ENCODE data around the gene P3H4.
"Not testable (repeated sequence)": the region's sequence is repeated elsewhere in the genome, so short reads cannot be mapped to it uniquely, and the experiment has no call there.

The P3H4 gene

GRCh38 chr17:41794540-41794975, 17.2 kb downstream of the P3H4 start:
- no peak for DNase-seq (ENCODE audit: low read depth in 2 of 2)

DNA sequence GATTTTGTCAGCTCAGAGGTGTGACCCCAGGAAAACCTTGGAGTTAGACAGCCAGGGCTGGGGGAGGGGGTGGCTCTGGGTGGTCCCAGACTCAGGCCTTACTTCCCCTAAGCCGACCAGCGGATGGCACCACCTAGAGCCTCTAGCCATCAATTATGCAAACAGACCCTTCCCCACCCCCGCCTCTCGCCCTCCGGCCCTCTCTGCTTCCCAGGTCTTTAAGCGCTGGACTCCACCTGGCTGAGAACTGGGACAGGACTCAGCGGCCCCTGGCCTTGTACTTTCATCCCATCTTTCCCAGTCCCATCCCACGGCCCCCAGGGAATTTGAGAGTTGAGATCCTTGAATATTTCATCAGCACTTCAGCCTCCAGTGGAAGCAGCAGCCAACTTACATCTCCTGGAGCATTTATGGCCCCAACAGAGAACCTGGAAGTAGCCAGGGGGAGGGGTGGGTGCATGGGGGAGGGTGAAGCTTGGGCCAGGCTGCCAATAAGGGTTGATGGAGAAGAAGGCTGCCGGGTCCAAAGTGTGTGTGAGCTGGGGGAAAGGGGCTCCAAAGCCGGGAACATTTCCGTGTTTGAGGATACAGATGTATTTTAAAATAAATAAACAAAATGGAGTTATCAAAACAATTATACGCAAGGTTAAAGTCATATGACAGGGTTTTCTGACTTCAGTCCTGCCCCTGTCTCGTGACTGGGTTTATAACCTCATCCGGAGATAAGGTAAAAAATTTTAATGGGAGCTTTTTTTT, 17.8 kb downstream of the P3H4 start:
- DNase-seq (ENCODE audit: low read depth in 2 of 2), result no peak

DNA sequence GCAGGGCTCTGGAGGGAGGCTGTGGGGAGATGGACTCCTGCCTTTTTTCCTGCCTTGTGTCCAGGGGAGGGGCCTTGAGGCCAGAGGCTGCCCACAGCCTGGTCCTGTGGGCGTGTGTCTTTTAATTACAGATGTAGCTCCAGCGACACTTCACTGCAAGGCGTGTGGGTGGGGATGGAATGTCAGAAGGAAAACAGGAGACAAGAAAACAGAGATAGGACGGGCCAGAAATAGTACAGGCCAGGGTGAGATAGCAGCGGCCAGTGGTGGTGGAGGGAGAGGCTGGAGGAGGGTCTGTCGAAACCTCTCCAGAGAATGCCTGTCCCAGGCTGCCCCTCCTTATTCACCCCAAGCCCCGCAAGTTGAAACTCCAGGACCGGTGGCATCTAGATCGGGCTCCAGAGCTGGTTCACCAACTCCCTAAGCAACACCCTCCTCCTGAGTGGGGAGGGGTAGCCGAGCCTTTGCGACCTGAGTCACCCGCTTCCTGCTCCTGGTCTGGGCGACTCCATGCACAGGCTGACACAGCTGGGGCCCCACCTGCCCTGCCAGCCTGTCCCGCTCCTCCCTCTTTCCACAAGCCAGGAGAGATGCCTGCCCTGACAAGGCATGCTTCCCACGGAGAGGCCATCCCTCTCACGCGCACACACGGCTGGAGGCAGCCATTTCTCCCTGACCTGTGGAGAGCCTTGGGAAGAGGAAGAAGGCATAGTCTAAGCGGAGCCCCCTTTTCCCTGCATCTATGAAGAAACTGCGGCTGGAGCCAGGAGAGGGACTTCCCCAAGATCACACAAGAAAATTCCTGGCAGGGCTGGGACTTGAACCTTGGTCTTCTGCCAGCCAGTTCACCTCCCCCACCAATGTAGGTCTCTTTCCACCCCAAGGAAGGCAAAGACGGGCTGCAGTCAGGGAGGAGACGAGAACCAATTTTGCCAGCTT, 18.6 kb downstream of the P3H4 start:
- no peak for DNase-seq (ENCODE audit: low read depth in 2 of 2)

DNA sequence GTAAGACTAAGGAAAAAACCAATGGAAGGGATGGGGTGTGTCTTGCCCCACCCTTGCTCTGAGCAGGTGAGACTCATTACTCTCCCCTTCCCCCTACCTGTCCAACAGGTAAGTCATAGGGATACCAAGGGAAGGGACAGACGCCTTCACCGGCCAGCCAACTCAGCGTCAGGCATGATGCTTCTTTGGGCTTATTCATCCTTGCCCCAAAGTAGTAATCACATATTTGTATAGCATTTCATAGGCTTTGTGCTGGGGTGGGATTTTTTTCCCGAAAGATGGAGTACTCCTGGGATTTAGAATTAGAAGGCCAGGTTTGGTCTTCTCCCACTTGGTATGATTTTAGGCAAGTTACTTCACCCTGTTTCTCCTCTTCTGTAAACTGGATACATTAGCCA, 24.7 kb downstream of the P3H4 start:
- no peak for DNase-seq (ENCODE audit: low read depth in 2 of 2)

GRCh38 chr17:41786227-41787020, 25.3 kb downstream of the P3H4 start, which contains the start of gene JUP:
JUP (minus strand) TSS chr17:41786711; CDS start chr17:41771854, 14,857 bp downstream.
- peak; percentile 98 for DNase-seq (ENCODE audit: low read depth in 2 of 2)

DNA sequence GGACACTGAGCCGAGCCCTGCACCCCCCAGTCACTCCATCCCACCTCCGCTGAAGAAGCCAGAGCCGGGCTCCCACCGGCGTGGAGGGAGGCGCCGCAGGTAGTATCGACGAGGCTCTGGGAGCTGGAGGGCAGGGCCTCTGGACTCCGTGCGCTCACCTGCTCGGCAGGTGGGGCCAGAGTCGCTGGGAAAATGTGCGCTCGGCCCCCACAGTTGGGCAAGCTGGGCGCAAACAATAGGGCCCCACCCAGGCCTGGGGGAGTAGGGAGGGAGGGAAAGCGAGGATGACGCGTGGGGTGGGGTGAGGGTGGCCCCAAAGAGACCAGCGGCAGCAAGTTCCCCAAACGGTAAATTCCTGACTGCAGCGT, 25.9 kb downstream of the P3H4 start:
- DNase-seq (ENCODE audit: low read depth in 2 of 2), result no peak

- no peak for DNase-seq (ENCODE audit: low read depth in 2 of 2)
Measured at GRCh38 chr17:41785091-41785858, 26.5 kb downstream of the P3H4 start.

GRCh38 chr17:41784207-41784744, 27.5 kb downstream of the P3H4 start:
- no peak for DNase-seq (ENCODE audit: low read depth in 2 of 2)

GRCh38 chr17:41782142-41782541, 29.6 kb downstream of the P3H4 start:
- no peak for DNase-seq (ENCODE audit: low read depth in 2 of 2)

DNA sequence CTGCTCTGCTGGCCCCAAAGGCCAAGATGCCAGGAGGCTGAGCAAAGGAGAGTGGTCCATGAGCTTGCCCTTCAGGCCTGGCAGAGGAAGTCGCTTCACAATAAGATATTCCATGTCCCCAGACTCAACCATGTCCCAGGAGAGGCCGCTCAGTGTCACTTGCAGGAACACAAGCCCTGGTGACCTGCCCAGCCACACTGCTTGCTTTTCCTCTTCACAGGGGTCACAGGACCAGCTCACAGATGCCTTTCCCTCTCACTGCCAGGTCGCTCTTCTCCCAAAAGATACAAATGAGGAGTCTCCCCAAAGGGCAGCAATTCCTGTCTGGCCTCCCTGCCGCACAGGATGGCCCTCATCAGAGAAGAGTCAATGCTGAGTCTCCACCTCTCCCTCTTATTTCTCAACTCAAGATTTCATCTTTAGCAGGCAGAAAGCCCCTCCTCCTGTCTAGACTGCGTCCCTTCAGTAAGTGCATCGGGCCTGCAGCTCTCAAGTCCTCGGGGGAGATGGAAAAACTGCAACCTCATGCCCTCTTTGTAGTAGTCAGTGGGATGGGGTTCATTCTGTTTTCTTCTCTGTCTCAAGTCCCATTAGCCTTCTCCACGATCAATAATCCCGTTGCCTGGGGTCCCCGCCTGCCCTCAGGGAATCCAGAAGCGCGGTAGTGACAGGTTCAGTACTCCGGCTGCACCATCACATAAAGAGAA, 30.2 kb downstream of the P3H4 start:
- DNase-seq (ENCODE audit: low read depth in 2 of 2), result no peak

DNA sequence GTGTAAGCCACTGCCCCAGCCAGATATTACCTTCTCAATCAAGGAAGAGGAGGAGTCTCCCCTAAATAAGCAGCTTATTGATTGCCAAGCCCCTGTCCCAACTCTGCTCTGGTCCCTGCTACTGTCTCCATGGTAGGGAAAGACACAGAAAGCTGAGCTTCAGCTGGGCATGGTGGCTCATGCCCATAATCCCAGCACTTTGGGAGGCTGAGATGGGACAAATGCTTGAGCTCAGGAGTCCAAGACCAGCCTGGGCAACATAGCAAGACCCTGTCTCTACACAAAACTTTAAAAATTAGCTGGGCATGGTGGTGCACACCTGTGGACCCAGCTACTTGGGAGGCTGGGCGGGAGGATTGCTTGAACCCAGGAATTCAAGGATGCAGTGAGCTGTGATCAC, 31.8 kb downstream of the P3H4 start:
- no peak for DNase-seq (ENCODE audit: low read depth in 2 of 2)

GRCh38 chr17:41777574-41778188, 34.1 kb downstream of the P3H4 start:
- DNase-seq (ENCODE audit: low read depth in 2 of 2), result no peak

- DNase-seq (ENCODE audit: low read depth in 2 of 2), result no peak
Measured at GRCh38 chr17:41777157-41777573, 34.6 kb downstream of the P3H4 start.

GRCh38 chr17:41776262-41776900, 35.4 kb downstream of the P3H4 start:
- not testable (repeated sequence) for DNase-seq (ENCODE audit: low read depth in 2 of 2)

GRCh38 chr17:41775394-41776226, 36.1 kb downstream of the P3H4 start:
- DNase-seq (ENCODE audit: low read depth in 2 of 2), result no peak

DNA sequence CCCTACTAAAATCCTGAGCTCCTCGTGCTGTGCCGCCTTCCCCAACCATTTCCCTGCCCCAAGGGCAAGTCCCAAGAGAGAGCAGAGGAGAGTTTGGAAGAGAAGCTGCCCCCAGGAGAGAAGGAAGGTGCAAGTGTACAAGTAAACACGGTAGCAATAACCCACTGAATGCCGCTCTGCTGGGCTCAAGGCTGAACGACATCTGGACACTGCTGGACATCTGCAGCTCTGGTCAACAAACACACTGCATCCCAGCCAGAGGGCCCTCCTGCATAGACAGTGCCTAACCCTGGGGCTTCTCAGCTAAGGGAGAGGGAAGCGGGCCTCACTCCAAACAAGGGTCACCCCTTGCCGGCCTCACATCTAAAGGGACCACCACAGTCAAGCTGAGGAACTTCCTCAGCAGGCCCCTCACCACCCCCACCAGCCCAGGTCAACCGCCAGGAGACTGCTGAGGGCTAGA, 38.0 kb downstream of the P3H4 start:
- no peak for DNase-seq (ENCODE audit: low read depth in 2 of 2)

- DNase-seq (ENCODE audit: low read depth in 2 of 2), result peak in 1 of 2 experiments; percentile 29
Measured at GRCh38 chr17:41773190-41773588, 38.6 kb downstream of the P3H4 start.

- no peak for DNase-seq (ENCODE audit: low read depth in 2 of 2)
Measured at GRCh38 chr17:41772586-41773189, 39.1 kb downstream of the P3H4 start.

Data from fibroblast of skin of left quadriceps (primary cell).